ENCODE data around the gene GLIS1.

- TF ChIP-seq CTCF (IDR thresholded peaks at IDR 0.05), result no peak
- TF ChIP-seq EP300 (IDR thresholded peaks at IDR 0.05), result no peak
Observed at GRCh38 chr1:53585565-53585964, 153.4 kb downstream of the GLIS1 start.
